ENCODE results near the gene HBB. TPM values are rescaled to one million over a fixed set of nuclear protein-coding genes. Genes with fewer than 3 reads are reported as not detected.

Gene HBB
- total RNA-seq, 1 experiment from 2014 or later, result not detected

DNA sequence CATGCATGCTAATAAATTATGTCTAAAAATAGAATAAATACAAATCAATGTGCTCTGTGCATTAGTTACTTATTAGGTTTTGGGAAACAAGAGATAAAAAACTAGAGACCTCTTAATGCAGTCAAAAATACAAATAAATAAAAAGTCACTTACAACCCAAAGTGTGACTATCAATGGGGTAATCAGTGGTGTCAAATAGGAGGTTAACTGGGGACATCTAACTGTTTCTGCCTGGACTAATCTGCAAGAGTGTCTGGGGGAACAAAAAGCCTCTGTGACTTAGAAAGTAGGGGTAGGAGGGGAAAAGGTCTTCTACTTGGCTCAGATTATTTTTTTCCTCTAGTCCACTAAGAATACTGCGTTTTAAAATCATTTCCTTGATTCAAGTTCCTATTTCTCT lies 810 bp upstream of the HBB start:
- Histone ChIP-seq H4K8ac (replicated peaks; ENCODE audit: insufficient read length, low read depth, low read length) (no peak overlapping the region), H2AFZ (ENCODE audit: low read length) (no peak overlapping the region), H3K9me3 (ENCODE audit: control insufficient read depth, low read depth, low read length) (no peaks in the 10 kb centered on the region), H3K79me1 (ENCODE audit: insufficient read depth, low read depth, low read length, poor library complexity, severe bottlenecking) (no peaks in the 10 kb centered on the region), H3K4ac (ENCODE audit: low read depth, low read length) (no peak overlapping the region), H3K4me1 (ENCODE audit: insufficient read depth, low read length) (no peaks in the 10 kb centered on the region), H3K9ac (ENCODE audit: extremely low read depth, insufficient read length, low read length) (no peak overlapping the region), H3K56ac (ENCODE audit: insufficient read length, low read depth, low read length) (no peak overlapping the region), H3K23me2 (ENCODE audit: insufficient read length, low read depth, low read length, poor library complexity, severe bottlenecking) (no peaks in the 10 kb centered on the region), H4K5ac (ENCODE audit: insufficient read length, low read depth, low read length) (no peak overlapping the region), H2BK120ac (ENCODE audit: low read depth, low read length, poor library complexity, severe bottlenecking) (no peak overlapping the region), H3T11ph (ENCODE audit: low read length) (no peak overlapping the region), H3K14ac (ENCODE audit: insufficient read depth, low read length) (no peak overlapping the region), H2BK12ac (ENCODE audit: insufficient read length, low read depth, low read length) (no peak overlapping the region), H3K4me2 (ENCODE audit: insufficient read depth, insufficient read length, low read length) (no peak overlapping the region), H2AK5ac (ENCODE audit: insufficient read length, low read length) (no peak overlapping the region), H2BK15ac (ENCODE audit: low read depth, low read length) (no peak overlapping the region), H3K27me3 (ENCODE audit: insufficient read depth, low read length) (no peaks in the 10 kb centered on the region), H4K20me1 (ENCODE audit: control insufficient read depth, insufficient read depth, insufficient read length) (no peaks in the 10 kb centered on the region), H2BK20ac (ENCODE audit: low read depth, low read length, poor library complexity, severe bottlenecking) (no peak overlapping the region), H2BK5ac (ENCODE audit: insufficient read length, low read length) (no peak overlapping the region), H3K27ac (ENCODE audit: insufficient read length, low read depth, low read length) (no peak overlapping the region), H4K91ac (ENCODE audit: insufficient read length, low read depth, low read length) (no peak overlapping the region), H3K23ac (ENCODE audit: insufficient read length, low read depth, low read length) (no peak overlapping the region), H3K79me2 (ENCODE audit: insufficient read depth, low read length) (no peaks in the 10 kb centered on the region), H3K18ac (ENCODE audit: insufficient read length, low read depth, low read length) (no peak overlapping the region)
- TF ChIP-seq CTCF (conservative IDR thresholded peaks at IDR 0.05), result no peak
- no peaks in the 10 kb centered on the region for H3K36me3 Mint-ChIP-seq (ENCODE audit: insufficient read depth in 1 of 3, low read depth in 3 of 3)
- H3K9me3 Mint-ChIP-seq, result no peaks in the 10 kb centered on the region
- no peaks in the 10 kb centered on the region for H3K4me1 Mint-ChIP-seq
- no peak overlapping the region for H3K4me3 Mint-ChIP-seq
- H3K27me3 Mint-ChIP-seq (ENCODE audit: low read depth), result no peaks in the 10 kb centered on the region
- no CpG with 5 or more reads among the region's 1 CpG for WGBS (ENCODE audit: extremely low coverage, insufficient read length, low lambda C conversion rate)
- no peak for DNase-seq
- no peak overlapping the region for H3K27ac Mint-ChIP-seq

Measured in H9 (cell line).